OCI-LY7 (cell line): ENCODE measurements around the gene PARD3. TPM values are rescaled to one million over a fixed set of nuclear protein-coding genes. Genes with fewer than 3 reads are reported as not detected.

Experiments used
- BruUV-seq: library from RNA; stranded (reverse); fragments of 400-500 nt; replicated peaks from 2 replicates; lab custom pipeline; 2021; lab: Mats Ljungman, UMichigan
- CTCF ChIA-PET: fragments of 300-600 bp; sonication (Branson Sonifier 250); formaldehyde crosslinking; loops from one replicate; lab custom pipeline; 2022; ENCODE audit warnings: antibody characterized with exemption; ENCODE audit not compliant: unreplicated experiment; lab: Charles Lee
- POLR2A ChIA-PET: fragments of 300-600 bp; sonication (Branson Sonifier 250); formaldehyde crosslinking; loops from one replicate; lab custom pipeline; 2022; ENCODE audit warnings: antibody characterized with exemption; lab: Charles Lee
- DNase-seq: peaks from one replicate; pipeline ENCODE4 v3.0.0-alpha.2; 2015; ENCODE audit warnings: low spot score
- H2AFZ ChIP-seq: fragments of 200-600 bp; sonication (generic), shearing (Covaris generic); 2 replicates; pipeline ENCODE4 v1.6.1; 2014; ENCODE audit warnings: mild to moderate bottlenecking, antibody characterized with exemption, low read length, moderate library complexity
- H3K27ac ChIP-seq: fragments of 200-600 bp; sonication (generic); 2 replicates; pipeline ENCODE4 v1.5.1; 2014; ENCODE audit warnings: mixed run types, low read depth, mild to moderate bottlenecking, moderate library complexity, low read length, inconsistent platforms; ENCODE audit not compliant: poor library complexity, severe bottlenecking
- H3K36me3 ChIP-seq: fragments of 200-600 bp; sonication (generic); 2 replicates; pipeline ENCODE4 v1.6.1; 2014; ENCODE audit warnings: mild to moderate bottlenecking, antibody characterized with exemption, low read length, moderate library complexity, mixed read lengths; ENCODE audit not compliant: insufficient read depth
- H3K4me1 ChIP-seq: fragments of 200-600 bp; sonication (generic); 2 replicates; pipeline ENCODE4 v1.5.1; 2014; ENCODE audit warnings: mild to moderate bottlenecking, low read length; ENCODE audit not compliant: insufficient read depth, poor library complexity, severe bottlenecking
- H3K4me2 ChIP-seq: fragments of 200-600 bp; sonication (generic); 2 replicates; pipeline ENCODE4 v1.6.1; 2014; ENCODE audit warnings: mild to moderate bottlenecking, low read length
- H3K4me3 ChIP-seq: fragments of 200-600 bp; sonication (generic); 2 replicates; pipeline ENCODE4 v1.5.1; 2014; ENCODE audit warnings: mild to moderate bottlenecking, low read depth, low read length; ENCODE audit not compliant: poor library complexity, severe bottlenecking
- H3K79me2 ChIP-seq: fragments of 200-600 bp; sonication (generic); 2 replicates; pipeline ENCODE4 v1.6.1; 2016; ENCODE audit warnings: low read depth, mild to moderate bottlenecking, low read length, moderate library complexity, mixed read lengths; ENCODE audit not compliant: insufficient read depth
- H3K9me2 ChIP-seq: fragments of 200-600 bp; sonication (generic); 2 replicates; pipeline ENCODE4 v1.6.1; 2016; ENCODE audit warnings: mild to moderate bottlenecking, low read length, mixed read lengths; ENCODE audit not compliant: insufficient read depth
- H3K9me3 ChIP-seq: fragments of 200-600 bp; sonication (generic); 2 replicates; pipeline ENCODE4 v1.6.1; 2014; ENCODE audit warnings: mild to moderate bottlenecking, mixed run types, low read length, mixed read lengths
- H4K20me1 ChIP-seq: fragments of 200-600 bp; sonication (generic); 2 replicates; pipeline ENCODE4 v1.6.1; 2014; ENCODE audit warnings: mild to moderate bottlenecking, antibody characterized with exemption, low read length, moderate library complexity, mixed read lengths; ENCODE audit not compliant: insufficient read depth
- EZH2phosphoT487 ChIP-seq: fragments of 200-600 bp; sonication (generic); IDR thresholded peaks from 2 replicates; pipeline ENCODE4 v1.6.1; 2018; ENCODE audit warnings: low read depth, borderline replicate concordance, mild to moderate bottlenecking, mixed run types, antibody characterized with exemption, low read length, moderate library complexity, mixed read lengths
- intact Hi-C: fragments of 100-400 bp; cut with micrococcal nuclease; formaldehyde crosslinking; loops from one replicate; pipeline ENCODE4 v1.10.0; 2022; ENCODE audit not compliant: unreplicated experiment
- total RNA-seq, 2 experiments: library from RNA; depleted of rRNA in 1 of 2; stranded (reverse); fragments of >200 nt in 1 of 2; shearing (Covaris generic) in 1 of 2; gene quantifications; 2 replicates each; pipeline ENCODE4 v1.2.3, GENCODE V29; 2014 to 2022
- TF ChIP-seq, protein P1 (sequence below): fragments of 200-600 bp; sonication (generic); conservative IDR thresholded peaks from 2 replicates; pipeline ENCODE4 v1.5.1; 2014; ENCODE audit warnings: mild to moderate bottlenecking, antibody characterized with exemption, low read length, moderate library complexity, mixed read lengths

The PARD3 gene
- total RNA-seq, 2 experiments from 2014 or later: not detected

DNA sequence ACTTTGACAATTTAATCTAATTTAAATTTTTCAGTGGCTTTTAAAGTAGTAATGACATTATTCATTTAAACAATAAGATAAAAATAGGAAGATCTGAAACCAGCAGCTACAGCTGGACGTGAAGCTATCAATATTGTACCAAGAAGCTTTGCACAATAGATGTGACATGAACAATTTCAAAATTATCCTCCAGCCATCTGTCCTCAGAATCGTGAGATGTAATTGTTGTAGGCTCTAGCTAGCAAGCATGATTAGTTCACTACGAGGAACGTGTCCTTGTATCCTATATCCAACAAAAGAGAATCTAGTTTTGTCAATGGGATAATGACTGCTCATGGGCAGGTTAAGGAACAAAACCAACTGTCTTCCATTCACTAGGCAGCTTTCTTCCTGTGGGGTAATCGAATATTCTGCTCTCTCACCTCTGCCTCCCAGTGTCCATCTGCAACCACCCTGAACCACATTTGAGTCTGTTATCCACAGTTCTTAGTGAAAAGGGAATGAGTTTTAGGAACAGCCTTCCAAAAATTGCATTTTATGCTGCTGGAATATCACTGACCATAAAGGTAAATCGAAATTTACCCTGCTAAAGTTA, 247.3 kb downstream of the PARD3 start:
- H3K27ac ChIP-seq: no peak overlapping the region
- H3K9me3 ChIP-seq: no peaks in the 10 kb centered on the region
- intact Hi-C loops: no loop called here
- no peak overlapping the region for H3K4me2 ChIP-seq
- TF ChIP-seq, protein P1, sequence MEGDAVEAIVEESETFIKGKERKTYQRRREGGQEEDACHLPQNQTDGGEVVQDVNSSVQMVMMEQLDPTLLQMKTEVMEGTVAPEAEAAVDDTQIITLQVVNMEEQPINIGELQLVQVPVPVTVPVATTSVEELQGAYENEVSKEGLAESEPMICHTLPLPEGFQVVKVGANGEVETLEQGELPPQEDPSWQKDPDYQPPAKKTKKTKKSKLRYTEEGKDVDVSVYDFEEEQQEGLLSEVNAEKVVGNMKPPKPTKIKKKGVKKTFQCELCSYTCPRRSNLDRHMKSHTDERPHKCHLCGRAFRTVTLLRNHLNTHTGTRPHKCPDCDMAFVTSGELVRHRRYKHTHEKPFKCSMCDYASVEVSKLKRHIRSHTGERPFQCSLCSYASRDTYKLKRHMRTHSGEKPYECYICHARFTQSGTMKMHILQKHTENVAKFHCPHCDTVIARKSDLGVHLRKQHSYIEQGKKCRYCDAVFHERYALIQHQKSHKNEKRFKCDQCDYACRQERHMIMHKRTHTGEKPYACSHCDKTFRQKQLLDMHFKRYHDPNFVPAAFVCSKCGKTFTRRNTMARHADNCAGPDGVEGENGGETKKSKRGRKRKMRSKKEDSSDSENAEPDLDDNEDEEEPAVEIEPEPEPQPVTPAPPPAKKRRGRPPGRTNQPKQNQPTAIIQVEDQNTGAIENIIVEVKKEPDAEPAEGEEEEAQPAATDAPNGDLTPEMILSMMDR: no peak
- TF ChIP-seq EZH2phosphoT487: no peak
- no TSS peak for BruUV-seq
- H2AFZ ChIP-seq: no peak overlapping the region
- ChIA-PET CTCF (no interaction called here), POLR2A (no interaction called here)
- H3K9me2 ChIP-seq: no peaks in the 10 kb centered on the region
- H3K36me3 ChIP-seq: no peaks in the 10 kb centered on the region
- no peaks in the 10 kb centered on the region for H3K4me1 ChIP-seq
- H3K79me2 ChIP-seq: no peaks in the 10 kb centered on the region
- DNase-seq: no peak
- H3K4me3 ChIP-seq: no peak overlapping the region
- no peaks in the 10 kb centered on the region for H4K20me1 ChIP-seq

DNA sequence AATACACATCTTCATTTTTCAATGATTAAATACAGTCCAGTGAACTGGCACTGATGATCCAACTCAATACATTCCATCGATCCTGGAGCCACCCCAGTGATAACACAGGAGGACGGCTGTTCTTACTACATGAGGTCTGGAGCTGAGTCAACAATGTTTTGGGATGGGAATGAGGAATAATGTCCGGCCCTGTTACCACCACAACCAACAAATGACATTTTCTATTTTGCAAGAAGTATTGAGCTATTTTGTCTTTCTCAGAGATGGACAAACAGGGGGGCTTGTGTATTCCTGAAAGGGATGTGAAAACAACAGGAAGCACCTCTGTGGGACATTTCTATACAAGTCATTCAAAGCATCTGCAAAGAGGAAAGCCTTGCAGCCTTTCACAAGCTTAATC, 249.2 kb downstream of the PARD3 start:
- H3K27ac ChIP-seq: no peak overlapping the region
- no peaks in the 10 kb centered on the region for H3K4me1 ChIP-seq
- DNase-seq: no peak
- CTCF ChIA-PET: no interaction called here
- H3K4me2 ChIP-seq: no peak overlapping the region
- H3K4me3 ChIP-seq: no peak overlapping the region
- H3K9me3 ChIP-seq: no peaks in the 10 kb centered on the region
- POLR2A ChIA-PET: no interaction called here
- no peaks in the 10 kb centered on the region for H3K79me2 ChIP-seq
- no peak for TF ChIP-seq EZH2phosphoT487
- TF ChIP-seq, protein P1: no peak
- H3K36me3 ChIP-seq: no peaks in the 10 kb centered on the region
- intact Hi-C loops: no loop called here
- no peaks in the 10 kb centered on the region for H4K20me1 ChIP-seq
- H3K9me2 ChIP-seq: no peaks in the 10 kb centered on the region
- no peak overlapping the region for H2AFZ ChIP-seq
- no TSS peak for BruUV-seq

DNA sequence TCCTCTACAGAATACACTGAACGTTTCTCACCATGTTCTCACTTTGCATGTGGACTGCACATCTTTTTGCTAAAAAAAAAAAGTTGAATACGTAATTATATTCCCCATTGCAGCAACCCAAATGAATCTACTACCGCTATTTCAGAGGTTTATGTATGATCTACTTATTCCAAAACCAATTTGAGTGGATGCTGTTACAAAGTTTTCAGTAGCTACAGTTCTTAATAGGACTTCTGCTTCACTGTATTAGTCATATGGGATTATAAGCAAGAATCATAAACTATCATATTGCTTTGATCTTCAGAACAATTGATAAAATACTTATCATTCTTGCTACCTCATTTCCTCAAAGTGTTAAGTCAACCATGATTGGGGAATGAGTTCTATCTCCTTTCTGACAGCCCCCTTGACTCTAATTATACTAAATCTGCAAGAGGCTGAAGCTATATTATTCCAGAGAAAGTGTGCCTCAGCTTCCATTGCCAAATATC, 257.0 kb downstream of the PARD3 start:
- CTCF ChIA-PET: no interaction called here
- intact Hi-C loops: no loop called here
- Histone ChIP-seq H3K79me2 (no peaks in the 10 kb centered on the region), H3K36me3 (no peaks in the 10 kb centered on the region), H3K4me2 (no peak overlapping the region), H4K20me1 (no peaks in the 10 kb centered on the region), H2AFZ (no peak overlapping the region), H3K9me2 (no peaks in the 10 kb centered on the region), H3K27ac (no peak overlapping the region), H3K4me1 (no peaks in the 10 kb centered on the region), H3K4me3 (no peak overlapping the region), H3K9me3 (no peaks in the 10 kb centered on the region)
- no peak for DNase-seq
- no TSS peak for BruUV-seq
- POLR2A ChIA-PET: no interaction called here
- TF ChIP-seq EZH2phosphoT487: no peak
- TF ChIP-seq, protein P1: no peak
